ENCODE measurements around the gene SHROOM2.
A peak's percentile ranks its signal among the peaks of the same experiment; 100 is the strongest.

SHROOM2 gene

GRCh38 chrX:9957743-9958142 is 171.5 kb downstream of the SHROOM2 start:
- no peak for DNase-seq

DNA sequence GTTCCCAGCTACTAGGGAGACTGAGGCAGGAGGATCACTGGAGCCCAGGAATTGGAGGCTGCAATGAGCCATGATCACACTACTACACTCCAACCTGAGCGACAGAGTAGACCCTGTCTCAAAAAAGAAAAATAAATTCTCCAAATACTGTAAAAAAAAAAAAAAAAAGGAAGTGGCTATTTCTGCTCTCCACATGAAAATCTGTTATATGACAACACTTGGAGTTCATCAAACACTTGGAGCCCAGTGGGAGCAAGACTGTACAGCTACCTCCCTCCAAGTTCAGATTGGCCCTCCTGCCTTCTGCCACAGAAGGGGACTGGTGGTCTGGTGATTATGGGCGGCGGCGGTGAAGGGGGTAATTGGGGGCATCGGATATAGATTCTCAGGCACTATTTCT is 172.0 kb downstream of the SHROOM2 start:
- no peak for DNase-seq

DNA sequence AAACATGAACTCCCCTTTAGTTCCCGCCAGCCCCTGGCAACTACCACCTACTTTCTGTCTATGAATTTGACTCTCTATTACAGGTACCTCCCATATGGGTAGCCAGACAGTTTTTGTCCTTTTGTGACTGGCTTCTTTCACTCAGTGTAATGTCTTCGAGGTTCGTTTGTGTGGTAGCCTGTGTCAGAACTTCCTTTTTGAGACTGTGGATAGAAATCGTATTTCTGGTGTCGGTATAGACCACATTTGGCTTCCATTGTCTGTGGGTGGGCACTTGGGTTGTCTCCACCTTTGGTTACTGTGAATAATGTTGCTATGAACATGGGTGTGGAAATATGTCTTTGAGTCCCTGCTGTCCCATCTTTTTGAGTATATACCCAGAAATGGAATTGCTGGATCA is 175.5 kb downstream of the SHROOM2 start:
- no peak for DNase-seq

DNA sequence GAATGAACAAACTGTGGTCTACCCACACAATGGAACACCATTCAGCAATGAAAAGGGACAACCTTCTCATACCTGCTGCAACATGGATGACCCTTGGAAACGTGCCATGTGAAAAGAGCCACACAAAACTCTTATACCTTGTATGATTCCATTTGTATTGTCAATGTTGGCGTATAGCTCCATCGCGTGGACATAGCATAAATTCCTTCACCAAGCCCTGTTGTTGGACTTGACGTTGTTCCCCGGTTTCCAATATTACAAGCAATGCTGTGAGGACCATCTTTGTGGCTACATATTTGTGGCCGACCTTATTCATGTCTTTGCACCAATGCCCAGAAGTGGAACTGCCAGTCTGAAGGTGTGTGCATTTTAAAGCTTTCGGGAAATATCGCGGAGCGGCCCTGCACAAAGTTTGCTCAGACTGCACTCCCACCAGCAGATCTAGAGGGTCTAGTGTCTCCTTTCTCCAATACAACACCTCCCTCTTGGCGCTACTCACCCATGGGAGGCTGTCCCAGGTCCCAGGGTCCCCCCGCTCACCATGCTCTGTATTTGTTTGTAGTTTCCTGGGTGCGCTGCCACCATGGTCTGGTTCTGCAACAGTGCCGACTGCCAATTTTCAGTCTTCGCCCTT is 180.7 kb downstream of the SHROOM2 start, which contains the start of gene CLDN34:
Gene CLDN34, plus strand, starts transcription at position 584 of the 634 bp plus-strand sequence. Its CDS starts 0 bp downstream, at position 584.
- no peak for DNase-seq

DNA sequence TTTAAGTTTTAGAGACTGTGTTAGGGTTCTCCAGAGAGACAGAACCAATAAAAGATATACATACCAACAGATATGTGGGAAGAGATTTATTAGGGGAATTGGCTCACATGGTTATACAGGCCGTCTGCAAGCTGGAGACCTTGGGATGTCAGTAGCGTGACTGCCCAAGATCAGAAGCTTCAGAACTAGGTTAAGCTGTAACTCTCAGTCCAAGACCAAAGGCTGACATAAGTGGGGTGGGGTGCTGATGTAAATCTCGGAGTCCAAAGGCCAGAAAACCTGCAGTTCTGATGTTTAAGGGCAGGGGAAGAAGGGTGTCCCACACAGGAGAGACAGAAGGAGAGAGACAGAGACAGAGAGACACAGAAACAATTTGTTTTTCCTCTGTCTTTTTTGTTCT is 191.4 kb downstream of the SHROOM2 start:
- DNase-seq: no peak

DNA sequence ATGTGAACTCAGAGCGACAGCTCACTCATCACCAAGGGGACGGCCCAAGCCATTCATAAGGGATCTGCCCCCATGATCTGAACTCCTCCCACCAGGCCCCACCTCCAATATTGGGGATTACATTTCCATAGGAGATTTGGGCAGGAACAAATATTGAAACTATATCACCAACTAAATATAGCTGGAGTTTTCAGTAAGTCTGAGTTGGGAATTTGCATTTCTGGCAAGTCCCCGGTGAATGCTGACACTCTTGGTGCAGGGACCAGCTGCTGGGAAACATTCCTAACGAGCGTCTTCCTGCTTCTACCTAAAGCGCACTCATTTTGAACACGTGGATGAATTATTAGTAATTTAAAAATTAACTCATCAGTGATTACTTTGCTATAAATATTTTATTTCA is 194.2 kb downstream of the SHROOM2 start:
- no peak for DNase-seq

- no peak for DNase-seq
Observed at GRCh38 chrX:9980927-9981326, 194.7 kb downstream of the SHROOM2 start.

DNA sequence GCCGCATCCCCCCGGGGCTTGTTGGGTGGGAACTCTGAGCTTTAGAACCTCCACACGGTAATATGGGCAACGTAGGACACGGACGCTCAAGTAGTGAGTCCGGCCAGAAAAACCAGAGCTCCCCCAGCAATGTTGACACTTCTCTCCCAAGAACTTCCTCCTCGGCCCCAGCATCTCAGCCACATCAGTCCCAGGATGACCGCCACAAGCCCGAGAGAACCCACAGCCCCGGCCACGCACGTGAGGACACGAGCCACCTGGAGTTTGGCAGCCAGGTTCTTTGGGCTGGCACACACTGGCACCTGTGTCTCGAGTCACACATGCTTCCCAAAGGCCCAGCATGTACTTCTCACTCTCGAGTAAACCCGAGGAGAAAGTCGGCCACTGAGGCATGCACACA is 197.2 kb downstream of the SHROOM2 start:
- no peak for DNase-seq

GRCh38 chrX:9983846-9984245 is 197.6 kb downstream of the SHROOM2 start:
- DNase-seq: no peak

GRCh38 chrX:9988762-9989161 is 202.5 kb downstream of the SHROOM2 start:
- no peak for DNase-seq

- DNase-seq: no peak
Observed at GRCh38 chrX:9992061-9992460, 205.8 kb downstream of the SHROOM2 start.

DNA sequence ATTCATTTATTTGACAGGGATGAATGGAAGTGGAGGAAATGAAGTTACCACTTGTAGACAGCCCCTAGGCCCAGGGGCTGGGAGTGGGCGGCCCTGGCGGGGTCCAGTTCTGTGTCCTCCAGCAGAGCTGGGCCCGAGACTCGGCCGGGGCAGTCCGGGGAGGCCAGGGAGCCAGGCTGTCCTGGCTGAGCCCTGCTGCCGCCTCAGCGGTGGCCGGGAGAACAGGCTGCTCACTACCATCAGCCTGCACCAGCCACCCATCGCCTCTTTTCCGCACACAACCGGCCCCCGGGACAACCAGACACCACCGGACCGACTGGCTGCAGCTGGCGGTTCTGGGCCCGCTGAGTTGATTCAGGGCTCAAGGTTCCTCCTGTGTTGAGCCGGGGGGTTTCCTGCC is 206.5 kb downstream of the SHROOM2 start:
- DNase-seq: no peak

GRCh38 chrX:9995855-9996339 is 209.7 kb downstream of the SHROOM2 start:
- DNase-seq: peak; percentile 81

GRCh38 chrX:9997041-9997440 is 210.8 kb downstream of the SHROOM2 start:
- no peak for DNase-seq

DNA sequence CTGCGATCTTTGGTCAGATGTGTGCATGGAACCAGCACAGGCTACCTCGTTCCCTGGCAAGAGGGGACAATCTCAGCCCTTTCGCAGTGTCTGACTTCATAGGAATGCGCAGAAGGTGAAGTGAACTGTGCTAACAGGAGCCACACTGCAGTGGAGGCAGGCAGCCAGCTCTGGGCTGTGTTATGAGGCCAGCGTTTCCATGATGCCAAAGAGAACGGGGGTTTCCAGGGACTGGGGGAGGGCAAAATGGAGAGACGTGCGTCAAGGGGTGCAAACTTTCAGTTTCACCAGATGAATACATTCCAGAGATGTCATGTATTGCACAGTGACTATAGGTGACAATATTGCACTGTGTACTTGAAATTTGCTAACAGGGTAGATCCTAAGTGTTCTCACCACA is 211.3 kb downstream of the SHROOM2 start:
- DNase-seq: peak; percentile 79
